HG02678 (cell line): Measurements from ENCODE around the gene POLG2.
"Not testable (repeated sequence)": the region's sequence is repeated elsewhere in the genome, so short reads cannot be mapped to it uniquely, and the experiment has no call there.

Experiments
- ATAC-seq: cut with Tn5 transposase; IDR thresholded peaks from one replicate; pipeline ENCODE4 v1.9.1; 2021; ENCODE audit warnings: mild to moderate bottlenecking, moderate library complexity; ENCODE audit not compliant: unreplicated experiment

POLG2 gene

DNA sequence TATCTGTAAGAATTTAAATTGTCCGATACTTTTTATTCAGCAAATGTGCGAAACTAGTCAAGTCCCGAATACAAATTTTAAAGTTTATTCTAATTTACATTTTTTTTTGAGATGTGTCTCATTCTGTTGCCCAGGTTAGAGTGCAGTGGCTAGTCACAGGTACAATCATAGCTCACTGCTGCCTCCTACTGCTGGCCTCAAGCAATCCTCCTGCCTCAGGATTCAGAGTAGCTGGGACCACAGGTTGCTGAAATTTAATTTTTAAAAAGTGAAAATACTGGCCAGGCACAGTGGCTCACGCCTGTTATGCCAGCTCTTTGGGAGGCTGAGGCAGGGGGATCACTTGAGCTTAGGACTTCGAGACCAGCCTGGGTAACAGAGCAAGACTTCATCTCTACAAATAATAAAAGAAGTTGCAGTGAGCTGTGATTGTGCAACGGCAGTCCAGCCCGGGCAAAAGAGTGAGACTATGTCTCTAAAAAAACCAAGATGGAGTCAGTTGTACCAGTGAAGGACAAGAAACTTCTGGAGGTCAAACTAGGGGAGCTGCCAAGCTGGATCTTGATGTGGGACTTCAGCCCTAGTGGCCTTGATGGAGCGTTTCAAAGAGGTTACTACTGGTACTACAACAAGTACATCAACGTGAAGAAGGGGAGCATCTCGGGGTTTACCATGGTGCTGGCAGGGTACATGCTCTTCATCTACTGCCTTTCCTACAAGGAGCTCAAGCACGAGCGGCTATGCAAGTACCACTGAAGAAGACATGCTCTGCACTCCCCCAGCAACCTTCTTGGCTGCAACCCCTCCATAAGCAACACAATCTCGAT lies 5.6 kb downstream of the POLG2 start:
- ATAC-seq: no peak

DNA sequence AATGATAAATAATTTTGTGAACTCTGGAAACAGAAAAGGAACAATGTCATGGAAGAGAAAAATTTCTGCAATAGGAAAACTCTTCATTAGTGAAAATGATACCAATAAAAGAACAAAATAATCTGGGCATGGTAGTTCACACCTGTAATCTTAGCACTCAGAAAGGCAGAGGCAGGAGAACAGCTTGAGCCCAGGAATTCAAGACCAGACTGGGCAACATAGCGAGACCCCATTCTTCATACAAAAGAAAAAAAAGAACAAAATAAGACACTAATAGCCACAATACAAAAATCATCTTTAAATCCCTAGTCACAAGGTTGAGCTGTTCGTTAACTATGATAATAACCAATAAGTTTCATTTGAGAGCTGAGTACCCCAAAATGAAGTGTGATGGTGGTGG lies 8.6 kb downstream of the POLG2 start:
- no peak for ATAC-seq

DNA sequence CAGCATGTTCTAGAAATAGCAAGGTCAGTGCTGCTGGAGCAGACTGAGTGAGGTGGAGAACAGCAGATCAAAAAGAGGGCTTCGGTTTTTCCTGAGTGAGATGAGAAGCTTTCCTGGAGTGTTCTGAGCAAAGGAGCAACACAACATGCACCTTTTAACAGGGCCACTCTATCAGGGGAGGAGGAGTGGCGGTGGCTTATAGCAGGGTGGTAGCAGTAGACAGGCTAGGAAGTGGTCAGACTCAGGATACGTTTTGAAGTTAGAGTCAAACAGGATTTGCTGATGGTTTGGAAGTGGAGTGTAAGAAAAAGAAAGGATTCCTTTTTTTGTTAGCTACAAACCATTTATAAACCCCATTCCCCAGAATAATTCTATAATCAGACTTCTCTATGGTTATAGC lies 12.5 kb downstream of the POLG2 start:
- no peak for ATAC-seq

DNA sequence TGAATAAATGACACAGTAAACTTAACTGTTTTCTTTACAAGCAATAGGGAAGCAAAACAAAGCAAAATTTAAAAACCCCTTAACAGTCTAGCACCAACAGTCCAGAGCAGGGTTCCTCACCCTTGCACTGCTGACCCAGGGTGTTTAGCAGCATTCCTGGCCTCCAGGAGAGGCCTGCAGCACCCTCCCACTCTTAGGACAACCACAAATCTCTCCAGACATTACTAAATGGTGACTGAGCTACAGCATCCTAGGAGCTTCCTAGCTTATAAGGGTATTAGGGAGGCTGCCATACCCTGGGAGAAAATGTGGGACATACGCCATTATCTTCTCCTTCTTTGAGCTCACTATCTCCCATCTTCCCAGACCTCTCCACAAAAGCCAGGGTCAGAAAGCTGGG lies 15.9 kb downstream of the POLG2 start:
- no peak for ATAC-seq

DNA sequence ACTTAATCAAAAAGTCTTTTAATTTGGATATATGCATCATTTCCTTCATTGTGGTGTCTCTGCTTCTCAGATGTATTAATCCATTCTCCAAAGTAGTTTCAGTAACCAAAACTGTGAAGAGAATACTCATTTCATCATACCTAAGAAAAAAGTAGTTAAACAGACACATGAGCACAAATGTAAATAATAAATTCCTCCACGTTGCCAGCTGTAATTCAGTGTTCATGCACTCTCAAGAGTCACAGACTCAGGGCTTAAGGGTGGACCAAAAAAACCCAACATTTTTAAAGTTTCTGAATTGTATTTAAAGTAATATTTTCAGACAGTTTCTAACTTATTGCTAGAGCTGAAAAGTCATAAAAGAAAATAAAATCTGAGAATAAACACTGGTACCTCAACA lies 19.0 kb downstream of the POLG2 start:
- no peak for ATAC-seq

DNA sequence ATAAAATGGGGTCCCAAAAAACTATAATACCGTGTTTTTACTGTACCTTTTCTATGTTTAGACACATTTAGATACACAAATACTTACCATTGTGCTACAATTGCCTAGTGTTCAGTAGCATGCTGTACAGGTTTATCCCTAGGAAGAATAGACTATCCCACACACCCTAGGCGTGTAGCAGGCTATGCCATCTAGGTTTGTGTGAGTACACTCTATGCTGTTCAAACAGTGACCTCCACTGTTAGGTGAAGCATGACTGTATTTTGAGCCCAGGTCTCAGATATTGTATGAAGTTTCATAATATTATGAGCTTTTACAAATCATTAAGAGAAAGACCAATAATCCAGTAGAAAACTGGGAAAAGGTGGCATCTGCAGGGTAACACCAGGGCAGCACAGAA lies 24.3 kb downstream of the POLG2 start:
- no peak for ATAC-seq

DNA sequence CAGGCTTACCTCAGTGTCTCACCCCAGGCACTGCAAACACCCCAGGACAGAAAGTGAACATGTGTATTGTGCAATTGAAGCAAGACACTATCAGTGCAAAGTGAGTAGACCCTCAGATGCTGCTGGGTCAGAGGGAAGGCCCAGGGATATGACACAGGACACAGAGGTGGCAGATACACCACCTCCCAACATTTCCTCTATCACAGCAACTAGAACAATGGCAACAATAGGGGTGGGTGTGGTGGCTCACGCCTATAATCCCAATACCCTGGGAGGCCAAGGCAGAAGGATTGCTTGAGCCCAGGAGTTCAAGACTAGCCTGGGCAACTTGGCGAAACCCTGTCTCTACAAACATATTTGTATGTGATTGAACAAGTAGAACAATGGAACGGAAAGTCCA lies 25.4 kb downstream of the POLG2 start:
- ATAC-seq: no peak

DNA sequence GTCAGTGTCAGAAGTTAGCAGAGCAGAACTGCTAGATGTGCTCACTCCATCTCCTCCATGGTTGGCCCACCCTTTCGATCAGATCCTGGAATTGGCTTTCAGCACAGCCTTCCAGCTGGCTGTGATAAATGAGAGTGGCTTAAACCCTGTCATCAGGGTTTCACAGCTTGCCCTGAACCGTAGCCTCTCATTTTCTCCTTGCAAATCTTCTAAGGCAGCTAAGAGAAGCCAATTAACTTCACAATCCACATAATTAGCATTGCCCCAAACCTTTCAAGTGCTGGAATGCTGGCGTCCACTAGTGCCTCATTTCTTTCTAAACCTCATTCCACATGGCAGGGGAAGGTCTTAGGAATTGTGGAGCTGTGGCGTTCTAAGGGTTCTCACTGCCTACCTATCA lies 26.2 kb downstream of the POLG2 start:
- no peak for ATAC-seq

DNA sequence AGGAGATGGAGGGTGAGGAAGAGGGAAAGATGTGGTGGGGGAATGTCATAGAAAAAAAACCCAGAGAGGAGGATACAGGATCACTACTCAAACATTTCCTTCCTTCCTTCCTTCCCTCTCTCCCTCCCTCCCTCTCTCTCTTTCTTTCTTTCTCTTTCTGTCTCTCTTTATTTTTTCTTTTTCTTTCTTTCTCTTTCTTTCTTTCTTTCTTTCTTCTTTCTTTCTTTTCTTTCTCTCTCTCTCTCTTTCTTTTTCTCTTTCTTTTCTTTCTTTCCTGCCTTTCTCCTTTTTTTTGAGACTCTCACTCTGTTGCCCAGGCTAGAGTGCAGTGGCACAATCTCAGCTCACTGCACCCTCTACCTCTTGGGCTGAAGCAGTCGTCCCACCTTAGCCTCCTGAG lies 30.0 kb downstream of the POLG2 start:
- ATAC-seq: not testable (repeated sequence)

DNA sequence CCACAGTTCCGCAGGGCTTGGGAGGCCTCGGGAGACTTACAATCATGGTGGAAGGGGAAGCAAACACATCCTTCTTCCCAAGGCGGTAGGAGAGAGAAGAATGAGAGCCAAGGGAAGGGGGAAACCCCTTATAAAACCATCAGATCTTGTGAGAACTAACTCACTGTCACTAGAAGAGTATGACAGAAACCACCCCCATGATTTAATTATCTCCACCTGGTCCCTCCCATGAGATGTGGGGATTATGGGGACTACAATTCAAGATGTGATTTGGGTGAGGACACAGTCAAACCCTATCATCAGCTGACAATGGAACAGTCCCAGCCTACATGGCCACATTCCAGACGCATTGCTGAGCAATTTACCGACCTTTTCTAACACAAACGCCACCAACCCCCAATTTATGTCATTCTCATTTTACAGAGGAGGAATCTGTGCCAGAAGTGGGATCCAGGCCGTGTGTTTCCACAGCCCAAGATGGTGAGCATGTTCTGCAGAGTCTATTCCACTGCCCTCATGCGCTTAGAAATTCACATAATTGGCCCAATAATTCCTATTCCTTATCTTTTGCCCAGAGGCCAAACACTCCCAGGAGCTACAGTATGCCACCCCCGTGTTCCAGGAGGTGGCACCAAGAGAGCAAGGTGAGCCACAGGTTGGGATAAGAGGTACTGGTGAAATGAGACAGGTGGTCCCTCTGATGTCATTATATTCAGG lies 30.7 kb downstream of the POLG2 start:
- ATAC-seq: no peak

DNA sequence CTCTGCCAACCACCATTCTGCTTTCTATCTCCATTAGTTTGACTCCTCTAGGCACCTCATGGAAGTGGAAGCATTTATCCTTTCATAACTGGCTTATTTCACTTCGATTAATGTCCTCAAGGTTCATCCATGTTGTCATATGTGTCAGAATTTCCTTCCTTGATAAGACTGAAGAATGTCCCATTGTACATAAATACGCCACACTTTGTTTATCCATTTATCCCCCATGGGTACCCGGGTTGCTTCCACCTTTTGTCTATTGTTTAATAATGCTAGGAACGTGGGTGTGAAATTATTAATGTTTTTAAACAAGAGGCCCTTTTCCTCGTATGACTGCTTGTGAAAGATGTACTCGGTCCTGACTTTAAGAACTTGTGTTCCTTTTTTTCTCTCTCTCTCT lies 35.1 kb downstream of the POLG2 start:
- no peak for ATAC-seq

DNA sequence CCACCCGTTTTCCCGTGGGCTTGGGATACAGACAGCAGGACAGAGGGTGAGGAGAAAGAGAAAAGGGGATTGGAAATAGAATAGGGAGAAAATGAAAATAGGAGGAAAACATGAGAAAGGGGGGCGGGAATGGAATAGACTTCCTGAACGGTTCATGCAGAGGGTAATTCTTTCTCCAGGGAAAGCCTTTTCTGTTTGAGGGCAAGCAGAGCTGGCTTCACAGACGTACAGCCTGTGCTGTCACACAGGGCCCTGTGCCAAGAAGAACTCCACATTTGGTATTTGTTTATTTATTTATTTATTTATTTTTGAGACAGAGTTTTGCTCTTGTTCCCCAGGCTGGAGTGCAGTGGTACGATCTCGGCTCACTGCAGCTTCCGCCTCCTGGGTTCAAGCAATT lies 35.9 kb downstream of the POLG2 start:
- ATAC-seq: no peak

DNA sequence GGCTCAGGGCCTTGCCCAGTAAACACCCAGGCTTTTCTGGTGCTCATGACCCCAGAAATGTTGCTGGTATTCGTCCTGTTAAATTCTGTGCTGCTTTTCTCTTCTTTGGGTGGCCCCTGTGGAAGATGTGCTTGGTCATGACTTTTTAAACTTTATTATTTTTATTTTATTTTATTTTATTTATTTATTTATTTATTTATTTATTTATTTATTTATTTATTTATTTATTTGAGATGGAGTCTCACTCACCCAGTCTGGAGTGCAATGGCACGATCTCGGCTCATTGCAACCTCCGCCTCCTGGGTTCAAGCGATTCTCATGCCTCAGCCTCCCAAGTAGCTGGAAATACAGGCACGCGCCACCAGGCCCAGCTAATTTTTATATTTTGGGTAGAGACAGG lies 37.0 kb downstream of the POLG2 start:
- not testable (repeated sequence) for ATAC-seq

DNA sequence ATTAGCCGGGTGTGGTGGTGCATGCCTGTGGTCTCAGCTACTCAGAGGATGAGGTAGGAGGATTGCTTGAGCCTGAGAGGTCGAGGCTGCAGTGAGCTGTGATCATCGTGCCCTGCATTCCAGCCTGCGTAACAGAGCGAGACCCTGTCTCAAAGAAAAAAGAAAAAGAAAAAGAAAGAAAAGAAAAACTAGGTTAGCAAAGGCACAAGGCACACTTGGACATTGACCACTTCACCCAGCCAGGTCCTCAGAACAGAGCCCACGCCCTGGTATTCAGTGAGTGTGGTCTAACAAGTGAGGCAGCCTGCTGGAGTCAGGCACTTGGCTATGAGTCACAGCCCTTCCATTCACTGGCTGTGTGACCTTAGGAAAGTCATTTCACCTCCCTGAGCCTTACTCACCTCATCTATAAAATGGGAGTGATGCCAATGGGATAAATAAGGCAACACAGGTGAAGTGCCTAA lies 37.5 kb downstream of the POLG2 start:
- ATAC-seq: no peak

DNA sequence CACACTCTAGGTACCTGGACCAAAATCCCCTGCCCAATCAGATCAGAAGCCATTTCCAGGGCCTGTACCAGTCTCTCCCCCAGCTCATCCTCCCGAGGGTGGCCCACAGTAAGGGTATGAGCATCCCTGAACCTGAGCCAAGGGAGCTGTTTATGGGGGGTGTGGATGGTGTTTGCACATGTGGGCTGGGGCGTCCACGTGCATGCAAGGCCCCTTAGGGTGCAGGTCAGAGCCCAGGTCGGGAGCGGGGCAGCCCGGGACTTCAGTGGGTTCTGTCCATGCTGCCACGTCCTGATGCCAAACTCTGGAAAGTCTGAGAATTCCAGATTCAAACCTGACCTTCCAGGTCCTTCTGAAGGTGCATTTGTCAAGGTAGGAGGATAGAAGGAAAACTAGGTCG lies 38.1 kb downstream of the POLG2 start:
- ATAC-seq: no peak

DNA sequence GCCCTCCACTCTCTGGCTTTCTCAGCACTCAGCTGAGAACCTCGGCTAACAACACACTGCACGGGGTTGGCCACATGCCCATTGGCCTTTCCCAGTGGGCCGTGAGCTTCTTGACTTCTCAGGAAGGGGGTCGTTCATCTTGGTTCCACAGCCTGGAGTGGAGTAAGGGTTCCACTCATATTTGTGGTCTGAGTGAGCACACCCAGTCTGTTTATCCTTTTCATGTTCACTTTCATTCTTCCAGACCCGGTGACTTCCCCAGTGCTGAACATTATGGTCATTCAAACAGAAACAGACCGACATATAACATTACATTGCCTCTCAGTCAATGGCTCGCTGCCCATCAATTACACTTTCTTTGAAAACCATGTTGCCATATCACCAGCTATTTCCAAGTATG lies 39.7 kb downstream of the POLG2 start:
- no peak for ATAC-seq

DNA sequence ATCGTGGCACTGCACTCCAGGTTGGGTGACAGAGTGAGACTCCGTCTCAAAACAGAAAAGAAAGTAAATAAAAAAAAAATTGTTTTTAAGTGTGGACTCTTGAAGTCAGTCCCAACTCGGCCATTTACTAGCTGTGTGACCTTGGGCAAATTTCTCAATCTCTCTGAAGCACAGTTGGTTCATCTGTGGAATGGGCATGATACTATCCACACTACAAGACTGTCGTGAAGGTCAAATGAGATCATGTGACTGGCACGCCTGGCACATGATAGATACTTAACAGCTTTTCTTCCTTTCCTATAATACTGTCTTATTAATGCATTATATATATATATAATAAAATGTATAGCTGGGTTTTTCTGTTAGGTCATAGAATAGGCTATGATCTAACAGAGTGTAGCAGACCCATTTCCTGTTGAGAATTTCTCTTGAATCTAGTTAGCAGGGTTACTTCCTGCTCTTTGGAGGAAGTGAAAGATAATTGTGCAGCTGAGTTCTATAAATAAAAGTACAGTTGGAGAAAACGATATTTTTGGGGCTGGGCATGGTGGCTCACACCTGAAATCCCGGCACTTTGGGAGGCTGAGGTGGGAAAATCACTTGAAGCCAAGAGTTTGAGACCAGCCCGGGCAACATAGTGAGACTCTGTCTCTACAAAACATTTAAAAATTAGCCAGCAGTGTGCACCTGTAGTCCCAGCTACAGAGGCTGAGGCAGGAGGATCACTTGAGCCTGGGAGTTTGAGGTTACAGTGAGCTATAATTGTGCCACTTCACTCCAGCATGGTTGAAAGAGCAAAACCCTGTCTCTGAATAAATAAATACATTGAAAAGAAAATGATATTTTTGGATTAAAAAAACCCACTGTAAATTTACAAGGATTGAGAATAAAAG lies 40.6 kb downstream of the POLG2 start:
- ATAC-seq: no peak

DNA sequence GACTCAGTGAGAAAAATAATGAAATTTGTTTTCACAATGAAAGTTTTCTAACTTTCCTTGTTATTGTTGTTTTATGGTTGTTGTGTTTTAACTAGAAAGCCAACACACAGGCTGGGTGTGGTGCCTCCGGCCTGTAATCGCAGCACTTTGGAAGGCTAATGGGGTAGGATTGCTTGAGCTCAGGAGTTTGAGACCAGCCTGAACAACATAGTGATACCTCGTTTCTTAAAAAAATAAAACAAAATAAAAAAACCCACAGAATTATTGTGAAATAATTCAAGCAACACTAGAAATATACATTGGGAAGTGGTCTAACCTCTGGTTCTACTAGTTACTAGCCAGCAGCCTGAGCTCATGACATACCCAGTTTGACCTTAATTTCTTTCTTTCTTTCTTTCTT lies 47.3 kb downstream of the POLG2 start:
- no peak for ATAC-seq

DNA sequence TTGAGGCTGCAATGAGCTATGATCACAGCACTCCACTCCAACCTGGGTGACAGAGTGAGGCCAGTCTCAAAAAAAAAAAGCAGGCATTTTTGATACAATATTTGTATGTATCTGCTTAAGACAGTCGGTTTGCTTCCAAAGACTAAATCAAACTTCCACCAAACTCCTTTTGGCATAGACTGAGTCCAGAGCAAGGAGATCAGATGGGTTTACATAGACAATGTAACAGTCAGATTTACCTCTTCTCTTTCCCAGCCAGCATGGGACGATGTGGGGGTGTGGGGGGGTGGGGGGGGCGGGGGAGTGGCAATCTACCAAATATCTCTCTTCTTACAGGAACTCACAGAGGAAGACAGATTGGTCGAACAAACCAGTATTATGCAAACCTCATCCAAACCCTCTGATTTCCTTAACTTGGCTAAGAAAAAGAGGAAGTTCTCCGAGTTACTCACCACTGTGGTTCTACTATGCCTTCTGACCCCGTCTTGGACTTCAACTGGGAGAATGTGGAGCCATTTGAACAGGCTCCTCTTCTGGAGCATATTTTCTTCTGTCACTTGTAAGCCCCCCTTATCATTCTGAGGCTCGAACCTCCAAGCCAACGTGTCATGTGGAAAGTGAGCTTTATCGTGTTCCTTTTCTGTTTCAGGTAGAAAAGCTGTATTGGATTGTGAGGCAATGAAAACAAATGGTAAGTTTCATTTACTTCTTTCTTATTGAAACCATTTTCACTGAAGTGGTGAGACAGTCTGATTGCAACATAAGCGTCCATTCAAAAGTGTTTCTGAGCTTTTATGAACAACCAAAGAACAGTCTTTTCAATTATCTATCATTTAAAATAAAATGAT lies 48.0 kb downstream of the POLG2 start, which contains the start of gene MILR1:
Gene MILR1 (plus strand): TSS at position 451 of the 848 bp plus-strand sequence. CDS start 54 bp downstream, at position 505.
- ATAC-seq: no peak

DNA sequence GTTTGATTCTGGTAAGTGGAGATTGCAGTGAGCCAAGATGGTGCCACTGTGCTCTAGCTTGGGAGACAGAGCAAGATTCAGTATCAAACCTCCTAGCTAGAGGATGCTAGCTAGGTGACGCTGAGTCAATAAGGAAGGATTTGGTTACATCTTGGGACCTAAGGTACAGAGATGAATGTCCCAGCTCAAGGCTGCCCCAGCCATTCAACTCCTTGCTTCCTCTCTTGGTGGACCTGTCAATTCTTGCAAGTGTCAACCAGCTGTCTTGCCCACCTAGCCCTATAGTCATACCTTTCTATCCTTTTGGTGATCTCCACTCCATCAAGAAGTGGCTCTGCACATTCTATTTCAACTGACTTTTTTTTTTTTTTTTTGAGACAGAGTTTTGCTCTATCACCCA lies 49.3 kb downstream of the POLG2 start:
- ATAC-seq: no peak
